Measurements from ENCODE around the gene QSOX2.
A peak's percentile ranks its signal among the peaks of the same experiment; 100 is the strongest.

QSOX2 gene

DNA sequence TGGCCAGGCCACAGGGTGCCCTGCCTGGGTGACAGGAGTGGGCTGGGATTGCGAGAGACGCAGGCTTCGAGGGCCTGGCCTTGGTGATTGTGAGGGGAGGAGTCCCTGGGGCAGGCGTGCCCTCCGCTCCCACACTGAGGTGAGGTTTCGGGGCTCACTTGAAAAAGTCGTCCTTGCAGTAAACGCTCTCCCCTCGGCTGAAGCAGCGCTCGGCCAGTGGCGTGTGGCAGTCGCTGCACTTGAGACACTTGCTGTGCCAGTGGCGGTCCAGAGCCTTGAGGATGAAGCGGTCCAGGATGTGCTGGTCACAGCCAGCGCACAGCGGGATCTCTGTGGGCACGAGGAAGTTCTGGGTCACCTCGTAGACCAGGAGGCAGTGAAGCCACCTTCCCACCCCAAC, 45.2 kb downstream of the QSOX2 start (continued):
- TF ChIP-seq ZIC2 (tag by site-specific recombination; IDR thresholded peaks at IDR 0.05) = no peak

DNA sequence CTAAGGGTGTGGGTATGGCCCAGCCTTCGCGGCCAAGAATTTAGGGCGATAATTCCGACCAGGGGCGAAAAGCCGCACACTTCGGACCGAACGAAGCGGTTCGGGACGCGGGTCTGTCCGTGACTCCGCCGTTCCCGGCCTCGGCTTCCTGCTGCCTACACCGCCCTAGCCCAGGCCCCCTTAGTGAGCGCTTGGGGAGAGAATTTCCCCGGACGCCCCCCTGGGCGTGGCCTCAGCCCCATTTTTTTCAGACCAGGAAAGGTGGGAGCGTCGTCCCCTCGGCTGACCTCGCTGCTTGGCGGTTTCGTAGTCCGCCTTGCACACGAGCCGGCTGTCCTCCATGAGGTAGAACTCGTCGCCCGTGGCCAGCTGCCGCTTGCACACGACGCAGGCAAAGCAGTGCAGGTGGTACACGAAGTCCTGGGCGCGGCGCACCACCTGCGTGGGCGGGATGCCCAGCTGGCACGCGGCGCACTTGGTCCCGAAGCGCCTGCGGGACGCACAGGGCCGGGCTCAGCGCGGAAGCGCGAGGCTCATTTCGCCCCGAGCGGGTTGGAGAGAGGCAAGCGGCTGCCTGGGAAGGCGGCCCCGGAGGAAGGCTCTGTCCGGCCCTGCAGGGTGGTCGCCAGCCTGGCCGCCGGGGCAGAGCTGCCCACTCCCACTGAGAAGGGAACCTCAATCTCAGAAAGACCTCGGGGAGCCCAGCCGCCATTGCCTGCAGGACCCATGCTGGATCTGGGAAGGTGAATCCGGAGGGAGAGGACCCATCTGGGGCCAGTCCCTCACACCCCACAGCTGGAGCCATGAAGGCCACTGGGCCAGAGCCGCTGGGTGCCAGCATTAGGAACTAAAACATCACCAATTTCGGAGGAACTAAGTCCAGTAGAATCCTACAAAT, 46.0 kb downstream of the QSOX2 start:
- Histone ChIP-seq H3K27ac (ENCODE audit: extremely low read depth, low read depth, low read length) (no peak overlapping the region), H3K4me3 (ENCODE audit: low read depth, low read length) (no peak overlapping the region), H3K4me1 (ENCODE audit: control insufficient read depth, insufficient read depth, low read length) (no peaks in the 10 kb centered on the region; the same call in 1 of the 2 replicates), H3K9me3 (ENCODE audit: control insufficient read depth, insufficient read depth, low read depth, low read length) (no peaks in the 10 kb centered on the region), H3K36me3 (ENCODE audit: control insufficient read depth in 2 of 2, insufficient read depth in 1 of 2, low read length in 2 of 2) (no peaks in the 10 kb centered on the region)
- CTCF ChIA-PET = interaction anchor here (1.0 to 1.6 kb wide), 2 partner anchors 29 to 33 kb away, joined by 3 to 4 read pairs; no protein-coding TSS in a partner anchor
- POLR2A ChIA-PET = interaction anchor here (0.6 kb wide), 1 partner anchor 1663 kb away, joined by 8 read pairs; no protein-coding TSS in a partner anchor
- TF ChIP-seq ZBTB48 (tag by site-specific recombination; IDR thresholded peaks at IDR 0.05) (no peak), ZBTB20 (tag by site-specific recombination; IDR thresholded peaks at IDR 0.05) (no peak), ZNF362 (tag by site-specific recombination; IDR thresholded peaks at IDR 0.05) (no peak), ZNF707 (tag by site-specific recombination; IDR thresholded peaks at IDR 0.05) (no peak), SETDB1 (IDR thresholded peaks at IDR 0.05; ENCODE audit: insufficient read length, low read length) (no peak), HOXC10 (CRISPR knock-in tag; IDR thresholded peaks at IDR 0.05) (no peak), ZNF777 (tag by site-specific recombination; IDR thresholded peaks at IDR 0.05; ENCODE audit: borderline replicate concordance) (no peak), RBAK (tag by site-specific recombination; IDR thresholded peaks at IDR 0.05) (no peak), ZNF660 (tag by site-specific recombination; IDR thresholded peaks at IDR 0.05) (no peak), ZNF830 (tag by site-specific recombination; IDR thresholded peaks at IDR 0.05; ENCODE audit: low read depth) (no peak), ZBTB21 (tag by site-specific recombination; IDR thresholded peaks at IDR 0.05) (no peak), ZNF555 (tag by site-specific recombination; conservative IDR thresholded peaks at IDR 0.05) (no peak), KLF10 (tag by site-specific recombination; IDR thresholded peaks at IDR 0.05) (no peak), MZF1 (tag by site-specific recombination; IDR thresholded peaks at IDR 0.05; ENCODE audit: borderline replicate concordance) (no peak)
- TF ChIP-seq, protein P1, sequence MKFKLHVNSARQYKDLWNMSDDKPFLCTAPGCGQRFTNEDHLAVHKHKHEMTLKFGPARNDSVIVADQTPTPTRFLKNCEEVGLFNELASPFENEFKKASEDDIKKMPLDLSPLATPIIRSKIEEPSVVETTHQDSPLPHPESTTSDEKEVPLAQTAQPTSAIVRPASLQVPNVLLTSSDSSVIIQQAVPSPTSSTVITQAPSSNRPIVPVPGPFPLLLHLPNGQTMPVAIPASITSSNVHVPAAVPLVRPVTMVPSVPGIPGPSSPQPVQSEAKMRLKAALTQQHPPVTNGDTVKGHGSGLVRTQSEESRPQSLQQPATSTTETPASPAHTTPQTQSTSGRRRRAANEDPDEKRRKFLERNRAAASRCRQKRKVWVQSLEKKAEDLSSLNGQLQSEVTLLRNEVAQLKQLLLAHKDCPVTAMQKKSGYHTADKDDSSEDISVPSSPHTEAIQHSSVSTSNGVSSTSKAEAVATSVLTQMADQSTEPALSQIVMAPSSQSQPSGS (tag by site-specific recombination; IDR thresholded peaks at IDR 0.05; ENCODE audit: low read depth) = no peak
- TF ChIP-seq, protein P2, sequence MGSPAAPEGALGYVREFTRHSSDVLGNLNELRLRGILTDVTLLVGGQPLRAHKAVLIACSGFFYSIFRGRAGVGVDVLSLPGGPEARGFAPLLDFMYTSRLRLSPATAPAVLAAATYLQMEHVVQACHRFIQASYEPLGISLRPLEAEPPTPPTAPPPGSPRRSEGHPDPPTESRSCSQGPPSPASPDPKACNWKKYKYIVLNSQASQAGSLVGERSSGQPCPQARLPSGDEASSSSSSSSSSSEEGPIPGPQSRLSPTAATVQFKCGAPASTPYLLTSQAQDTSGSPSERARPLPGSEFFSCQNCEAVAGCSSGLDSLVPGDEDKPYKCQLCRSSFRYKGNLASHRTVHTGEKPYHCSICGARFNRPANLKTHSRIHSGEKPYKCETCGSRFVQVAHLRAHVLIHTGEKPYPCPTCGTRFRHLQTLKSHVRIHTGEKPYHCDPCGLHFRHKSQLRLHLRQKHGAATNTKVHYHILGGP (tag by site-specific recombination; IDR thresholded peaks at IDR 0.05) = no peak

GRCh38 chr9:136198605-136199083, 47.0 kb downstream of the QSOX2 start:
- no peaks in the 10 kb centered on the region for H3K9me3 ChIP-seq (ENCODE audit: control insufficient read depth, insufficient read depth, low read depth, low read length)
- H3K4me1 ChIP-seq (ENCODE audit: control insufficient read depth, insufficient read depth, low read length) = no peaks in the 10 kb centered on the region; the same call in 1 of the 2 replicates
- H3K27ac ChIP-seq (ENCODE audit: extremely low read depth, low read depth, low read length) = no peak overlapping the region
- ChIA-PET CTCF (interaction anchor here (1.0 kb wide), 1 partner anchor 27 kb away, joined by 3 read pairs; no protein-coding TSS in a partner anchor), POLR2A (no interaction called here)
- no peak overlapping the region for H3K4me3 ChIP-seq (ENCODE audit: low read depth, low read length)
- no peaks in the 10 kb centered on the region for H3K36me3 ChIP-seq (ENCODE audit: control insufficient read depth in 2 of 2, insufficient read depth in 1 of 2, low read length in 2 of 2)
- TF ChIP-seq HOXD13 (CRISPR knock-in tag; IDR thresholded peaks at IDR 0.05; ENCODE audit: borderline replicate concordance) (no peak), ZNF530 (tag by site-specific recombination; IDR thresholded peaks at IDR 0.05; ENCODE audit: low read depth) (no peak), GLIS2 (tag by site-specific recombination; IDR thresholded peaks at IDR 0.05) (peak; percentile 37; the same call in 1 of the 2 replicates), ZNF600 (tag by site-specific recombination; IDR thresholded peaks at IDR 0.05) (0 out of 2 replicates have a peak, but pooled peaks have one; percentile 26), EGR2 (tag by site-specific recombination; IDR thresholded peaks at IDR 0.05; ENCODE audit: low read depth) (peak; percentile 33), HOXC10 (CRISPR knock-in tag; IDR thresholded peaks at IDR 0.05) (no peak), ZNF10 (tag by site-specific recombination; IDR thresholded peaks at IDR 0.05) (no peak), REST (tag by site-specific recombination; IDR thresholded peaks at IDR 0.05) (no peak), REPIN1 (tag by site-specific recombination; IDR thresholded peaks at IDR 0.05; ENCODE audit: low read depth) (no peak), ZNF596 (tag by site-specific recombination; IDR thresholded peaks at IDR 0.05) (no peak)

All from HEK293 (cell line).